IMR-90 (cell line): ENCODE data around the gene ORAI1. TPM values are rescaled to one million over a fixed set of nuclear protein-coding genes. Genes with fewer than 3 reads are reported as not detected.

Experiments used
- ATAC-seq: fragments of 200-7000 bp; cut with Tn5 transposase; 2 replicates; pipeline ENCODE4 v1.9.1; 2020; ENCODE audit warnings: low read depth, mild to moderate bottlenecking, moderate library complexity
- BruUV-seq: library from RNA; stranded (reverse); fragments of 400-500 nt; replicated peaks from 2 replicates; lab custom pipeline; 2021; lab: Mats Ljungman, UMichigan
- CTCF ChIA-PET: fragments of 300-600 bp; formaldehyde crosslinking; extraction: SDS; loops from one replicate; lab custom pipeline; 2021; ENCODE audit warnings: antibody characterized with exemption; lab: Yijun Ruan, JAX
- POLR2A ChIA-PET: fragments of 300-600 bp; sonication (Branson Sonifier 250); formaldehyde crosslinking; loops from one replicate; lab custom pipeline; 2022; ENCODE audit warnings: antibody characterized with exemption; ENCODE audit not compliant: unreplicated experiment; lab: Charles Lee
- DNase-seq: peaks from one replicate; pipeline ENCODE4 v3.0.0; 2013
- H2AFZ ChIP-seq: replicated peaks from 2 replicates; pipeline ENCODE3; 2013; ENCODE audit warnings: low read length, mild to moderate bottlenecking; ENCODE audit not compliant: poor library complexity
- H2AK5ac ChIP-seq: 2 replicates; pipeline ENCODE4 v1.6.1; 2013; ENCODE audit warnings: low read depth, low read length, inconsistent platforms
- H2AK9ac ChIP-seq: replicated peaks from 2 replicates; pipeline ENCODE3; 2013; ENCODE audit warnings: mild to moderate bottlenecking, low read depth, low read length, moderate library complexity; ENCODE audit not compliant: poor library complexity
- H2BK120ac ChIP-seq: 2 replicates; pipeline ENCODE4 v1.6.1; 2013; ENCODE audit warnings: low read depth, low read length, inconsistent platforms
- H2BK15ac ChIP-seq: 3 replicates; pipeline ENCODE4 v1.6.1; 2013; ENCODE audit warnings: low read depth, low read length, inconsistent platforms
- H2BK20ac ChIP-seq: 2 replicates; pipeline ENCODE4 v1.6.1; 2013; ENCODE audit warnings: low read depth, mild to moderate bottlenecking, inconsistent platforms, low read length, moderate library complexity
- H2BK5ac ChIP-seq: 2 replicates; pipeline ENCODE4 v1.6.1; 2013; ENCODE audit warnings: mild to moderate bottlenecking, low read depth, low read length, inconsistent platforms; ENCODE audit not compliant: poor library complexity, severe bottlenecking
- H3K14ac ChIP-seq: replicated peaks from 2 replicates; pipeline ENCODE4 v1.6.1; 2013; ENCODE audit warnings: low read depth, low read length, inconsistent platforms
- H3K18ac ChIP-seq: 2 replicates; pipeline ENCODE4 v1.6.1; 2013; ENCODE audit warnings: low read depth, low read length, control low read depth
- H3K23ac ChIP-seq: 2 replicates; pipeline ENCODE4 v1.6.1; 2013; ENCODE audit warnings: low read depth, low read length, inconsistent platforms
- H3K27ac ChIP-seq: 2 replicates; pipeline ENCODE4 v1.5.1; 2013; ENCODE audit warnings: mild to moderate bottlenecking, control low read depth, low read length; ENCODE audit not compliant: insufficient read depth
- H3K27me3 ChIP-seq: 2 replicates; pipeline ENCODE4 v1.6.1; 2013; ENCODE audit warnings: low read length; ENCODE audit not compliant: control insufficient read depth, insufficient read depth
- H3K36me3 ChIP-seq: 2 replicates; pipeline ENCODE4 v1.6.1; 2013; ENCODE audit warnings: low read length, mixed read lengths; ENCODE audit not compliant: control insufficient read depth, insufficient read depth
- H3K4ac ChIP-seq: 2 replicates; pipeline ENCODE4 v1.6.1; 2013; ENCODE audit warnings: low read depth, low read length, inconsistent platforms
- H3K4me1 ChIP-seq: 2 replicates; pipeline ENCODE4 v1.6.1; 2013; ENCODE audit warnings: low read length, mixed read lengths; ENCODE audit not compliant: control insufficient read depth, insufficient read depth
- H3K4me2 ChIP-seq: 2 replicates; pipeline ENCODE4 v1.6.1; 2013; ENCODE audit warnings: low read depth, mild to moderate bottlenecking, control low read depth, low read length, moderate library complexity
- H3K4me3 ChIP-seq: 2 replicates; pipeline ENCODE4 v1.5.1; 2013; ENCODE audit warnings: low read depth, mild to moderate bottlenecking, control low read depth, low read length, moderate library complexity; ENCODE audit not compliant: insufficient read depth
- H3K56ac ChIP-seq: 2 replicates; pipeline ENCODE4 v1.6.1; 2013; ENCODE audit warnings: low read length, inconsistent platforms; ENCODE audit not compliant: insufficient read depth; ENCODE audit errors: extremely low read depth
- H3K79me1 ChIP-seq, 2 experiments: 2 replicates each; pipeline ENCODE4 v1.6.1; 2013; ENCODE audit warnings: low read length in 2 of 2, inconsistent platforms in 1 of 2, low read depth in 1 of 2
- H3K9ac ChIP-seq: 2 replicates; pipeline ENCODE4 v1.6.1; 2013; ENCODE audit warnings: low read depth, low read length, control low read depth
- H3K9me1 ChIP-seq: 2 replicates; pipeline ENCODE4 v1.6.1; 2013; ENCODE audit warnings: low read length, inconsistent platforms; ENCODE audit not compliant: insufficient read depth
- H3K9me3 ChIP-seq: 2 replicates; pipeline ENCODE4 v1.6.1; 2013; ENCODE audit warnings: low read length; ENCODE audit not compliant: control insufficient read depth, insufficient read depth
- H4K20me1 ChIP-seq: 2 replicates; pipeline ENCODE4 v1.6.1; 2013; ENCODE audit warnings: low read length, inconsistent platforms; ENCODE audit not compliant: insufficient read depth
- H4K5ac ChIP-seq: 2 replicates; pipeline ENCODE4 v1.6.1; 2013; ENCODE audit warnings: mild to moderate bottlenecking, low read depth, low read length, control low read depth
- H4K8ac ChIP-seq, 2 experiments: 2 replicates each; pipeline ENCODE4 v1.6.1; 2013; ENCODE audit warnings: low read depth in 2 of 2, low read length in 2 of 2, control low read depth in 1 of 2, inconsistent platforms in 1 of 2
- H4K91ac ChIP-seq: 2 replicates; pipeline ENCODE4 v1.6.1; 2013; ENCODE audit warnings: low read depth, low read length, inconsistent platforms; ENCODE audit not compliant: insufficient read depth
- BHLHE40 ChIP-seq: fragments of 150-350 bp; IDR thresholded peaks from 2 replicates; pipeline ENCODE4 v1.6.1; 2016; ENCODE audit warnings: mild to moderate bottlenecking, low read depth, low read length
- CEBPB ChIP-seq: IDR thresholded peaks from 2 replicates; pipeline ENCODE4 v1.6.1; 2012; ENCODE audit warnings: low read depth, low read length, improper control_type of control experiment
- ELK1 ChIP-seq: fragments of 150-350 bp; IDR thresholded peaks from 2 replicates; pipeline ENCODE4 v1.6.1; 2016; ENCODE audit warnings: low read depth, mild to moderate bottlenecking, low read length, moderate library complexity, borderline replicate concordance
- FOS ChIP-seq: fragments of 150-350 bp; IDR thresholded peaks from 2 replicates; pipeline ENCODE4 v1.6.1; 2016; ENCODE audit warnings: low read depth, low read length
- MAFK ChIP-seq: IDR thresholded peaks from 2 replicates; pipeline ENCODE4 v1.6.1; 2012; ENCODE audit warnings: low read depth, low read length, improper control_type of control experiment
- MAZ ChIP-seq: IDR thresholded peaks from 2 replicates; pipeline ENCODE4 v1.6.1; 2012; ENCODE audit warnings: low read depth, mild to moderate bottlenecking, low read length, improper control_type of control experiment, moderate library complexity, borderline replicate concordance
- MXI1 ChIP-seq: IDR thresholded peaks from 2 replicates; pipeline ENCODE4 v1.6.1; 2012; ENCODE audit warnings: low read depth, mild to moderate bottlenecking, low read length, moderate library complexity, borderline replicate concordance
- NFE2L2 ChIP-seq: fragments of 150-350 bp; IDR thresholded peaks from 2 replicates; pipeline ENCODE4 v1.6.1; 2016; ENCODE audit warnings: low read depth, mild to moderate bottlenecking, low read length
- POLR2A ChIP-seq: IDR thresholded peaks from 2 replicates; pipeline ENCODE4 v1.6.1; 2012; ENCODE audit warnings: mild to moderate bottlenecking, low read depth, low read length
- RAD21 ChIP-seq: IDR thresholded peaks from 2 replicates; pipeline ENCODE4 v1.6.1; 2012; ENCODE audit warnings: low read length, improper control_type of control experiment
- RCOR1 ChIP-seq: IDR thresholded peaks from 2 replicates; pipeline ENCODE4 v1.6.1; 2012; ENCODE audit warnings: mild to moderate bottlenecking, low read length, improper control_type of control experiment; ENCODE audit not compliant: insufficient replicate concordance
- RFX5 ChIP-seq: IDR thresholded peaks from 2 replicates; pipeline ENCODE4 v1.8.0; 2012; ENCODE audit warnings: low read depth, mild to moderate bottlenecking, low read length, moderate library complexity
- SMC3 ChIP-seq: fragments of 150-350 bp; IDR thresholded peaks from 2 replicates; pipeline ENCODE4 v1.6.1; 2016; ENCODE audit warnings: low read depth, mild to moderate bottlenecking, antibody characterized with exemption, low read length, moderate library complexity
- USF2 ChIP-seq: fragments of 150-350 bp; IDR thresholded peaks from 2 replicates; pipeline ENCODE4 v1.6.1; 2017; ENCODE audit warnings: mild to moderate bottlenecking, antibody characterized with exemption, low read length, low read depth
- WGBS, 2 experiments: methylation state at CpG; one replicate each; pipeline versions ENCODE4 v1.1.5 to v1.1.7; 2013; ENCODE audit warnings: missing lambda C conversion rate in 2 of 2; ENCODE audit not compliant: insufficient read length in 1 of 2; ENCODE audit errors: extremely low coverage in 2 of 2; 5-methylcytosine and 5-hydroxymethylcytosine counted together
- dilution Hi-C: fragments of 300-500 bp; cut with HindIII; formaldehyde crosslinking; loops from one replicate; pipeline ENCODE4 v1.14.3; 2018; ENCODE audit warnings: low sequenced_read_pairs; ENCODE audit not compliant: unreplicated experiment
- in situ Hi-C: fragments of 300-500 bp; cut with MboI; formaldehyde crosslinking; loops from 3 replicates; pipeline ENCODE4 v1.14.3; 2019; ENCODE audit warnings: low sequenced_read_pairs, inconsistent platforms, mixed read lengths
- intact Hi-C: fragments of 100-400 bp; cut with micrococcal nuclease; formaldehyde crosslinking; loops from 2 replicates; pipeline ENCODE4 v1.10.0; 2022
- polyA plus RNA-seq, 3 experiments: library from polyadenylated mRNA; depleted of rRNA; stranded (reverse); fragments of >200 nt; gene quantifications; 2 replicates each; pipeline ENCODE4 v1.2.3, GENCODE V29; 2012; ENCODE audit warnings: low replicate concordance in 1 of 3
- total RNA-seq: library from RNA; depleted of rRNA; stranded (reverse); fragments of >200 nt; gene quantifications from 2 replicates; pipeline ENCODE4 v1.2.3, GENCODE V29; 2012

ORAI1 gene
- total and polyA plus RNA-seq, 2 of the 4 experiments (the other 2 are of a cell fraction): 3.9 to 22.7 TPM

- Histone ChIP-seq H4K5ac (no peak overlapping the region), H4K8ac (no peak overlapping the region), H3K27ac (no peak overlapping the region), H3K18ac (no peak overlapping the region), H4K20me1 (no peaks in the 10 kb centered on the region), H3K9me3 (no peaks in the 10 kb centered on the region), H3K79me1 (no peaks in the 10 kb centered on the region), H3K4me2 (no peak overlapping the region), H2AK9ac (peak overlapping the region; percentile 11), H3K56ac (no peak overlapping the region), H3K9ac (no peak overlapping the region), H2AK5ac (no peak overlapping the region), H4K91ac (no peak overlapping the region), H2AFZ (peak overlapping the region; percentile 8), H2BK5ac (no peak overlapping the region), H2BK120ac (no peak overlapping the region), H3K9me1 (0 out of 2 replicates have a peak, but pooled peaks cover 4% of the 10 kb centered on the region), H3K27me3 (no peaks in the 10 kb centered on the region), H3K4me1 (peaks cover 3% of the 10 kb centered on the region), H3K23ac (no peak overlapping the region), H3K14ac (no peak overlapping the region), H2BK20ac (no peak overlapping the region), H3K36me3 (no peaks in the 10 kb centered on the region), H2BK15ac (no peak overlapping the region), H3K4me3 (no peak overlapping the region), H3K4ac (no peak overlapping the region)
- in situ Hi-C loops: loop anchor here (5.0 kb wide), 2 partner anchors 122 to 177 kb away; no protein-coding TSS in a partner anchor
- BruUV-seq: no TSS peak
- ATAC-seq (peak; percentile 53), DNase-seq (peak; percentile 36)
- WGBS, 2 experiments: 64% methylated on average over 8 of the region's 18 CpGs; no CpG with 5 or more reads in 1 of the 2 experiments
- dilution Hi-C loops: no loop called here
- CTCF ChIA-PET: interaction anchor here (0.6 to 2.6 kb wide), 11 partner anchors 18 to 179 kb away, joined by 3 to 15 read pairs (median 4); partner anchors contain the start of genes ORAI1 and RHOF
- intact Hi-C loops: loop anchor here (1.0 to 5.0 kb wide), 2 partner anchors 117 to 167 kb away; no protein-coding TSS in a partner anchor
- POLR2A ChIA-PET: no interaction called here
- peak; percentile 76 for TF ChIP-seq SMC3
- TF ChIP-seq CEBPB: no peak
- no peak for TF ChIP-seq MXI1
- TF ChIP-seq MAZ: no peak
- TF ChIP-seq ELK1: no peak
- TF ChIP-seq NFE2L2: no peak
- TF ChIP-seq RFX5: no peak
- TF ChIP-seq RCOR1: no peak
- no peak for TF ChIP-seq POLR2A
- TF ChIP-seq FOS: no peak
- no peak for TF ChIP-seq MAFK
- TF ChIP-seq USF2: no peak
- no peak for TF ChIP-seq BHLHE40
- TF ChIP-seq RAD21: peak; percentile 66
These were observed 42.6 kb downstream of the ORAI1 start for GRCh38 chr12:121668750-121669520.
